Mesenchymal stem cell (in vitro differentiated cells and primary cell): ENCODE measurements around the gene DNAJA4.

Experiments
- DNase-seq: peaks from one replicate; pipeline ENCODE4 v3.0.0-alpha.2; 2013
- H2AFZ ChIP-seq: one replicate; pipeline ENCODE4 v1.6.1; 2013; ENCODE audit warnings: low read depth, mild to moderate bottlenecking, control low read depth, inconsistent platforms, low read length, moderate library complexity
- H2AK5ac ChIP-seq: 2 replicates; pipeline ENCODE4 v1.6.1; 2013; ENCODE audit warnings: low read length, moderate library complexity, mild to moderate bottlenecking, inconsistent platforms; ENCODE audit not compliant: severe bottlenecking
- H2BK120ac ChIP-seq: one replicate; pipeline ENCODE4 v1.6.1; 2013; ENCODE audit warnings: low read depth, mild to moderate bottlenecking, inconsistent platforms, low read length, moderate library complexity
- H2BK12ac ChIP-seq, 2 experiments: one replicate each; pipeline ENCODE4 v1.6.1; 2013; ENCODE audit warnings: inconsistent platforms in 2 of 2, low read length in 2 of 2, mild to moderate bottlenecking in 2 of 2, moderate library complexity in 2 of 2, control low read depth in 1 of 2
- H2BK15ac ChIP-seq: one replicate; pipeline ENCODE4 v1.6.1; 2013; ENCODE audit warnings: mild to moderate bottlenecking, low read depth, inconsistent platforms; ENCODE audit not compliant: poor library complexity, severe bottlenecking
- H2BK5ac ChIP-seq: 2 replicates; pipeline ENCODE4 v1.6.1; 2013; ENCODE audit warnings: low read depth, mild to moderate bottlenecking, low read length, control low read depth, inconsistent platforms; ENCODE audit not compliant: poor library complexity, severe bottlenecking
- H3K14ac ChIP-seq, 2 experiments: one replicate each; pipeline ENCODE4 v1.6.1; 2013; ENCODE audit warnings: inconsistent platforms in 2 of 2, low read length in 2 of 2, control low read depth in 1 of 2, mild to moderate bottlenecking in 1 of 2, moderate library complexity in 1 of 2
- H3K18ac ChIP-seq, 2 experiments: one replicate each; pipeline ENCODE4 v1.6.1; 2013; ENCODE audit warnings: inconsistent platforms in 2 of 2, low read length in 2 of 2, control low read depth in 1 of 2, low read depth in 1 of 2, mild to moderate bottlenecking in 1 of 2
- H3K23ac ChIP-seq, 2 experiments: one replicate each; pipeline ENCODE4 v1.6.1; 2013; ENCODE audit warnings: inconsistent platforms in 2 of 2, low read length in 2 of 2, mild to moderate bottlenecking in 2 of 2, moderate library complexity in 2 of 2, control low read depth in 1 of 2
- H3K27ac ChIP-seq: 2 replicates; pipeline ENCODE4 v1.5.1; 2013; ENCODE audit warnings: mild to moderate bottlenecking, moderate library complexity, low read length, control low read depth, inconsistent platforms; ENCODE audit not compliant: poor library complexity, severe bottlenecking
- H3K27me3 ChIP-seq, 2 experiments: 2 replicates each; pipeline versions ENCODE4 v1.6.1 to v1.7.0; 2013; ENCODE audit warnings: low read length in 2 of 2, mild to moderate bottlenecking in 2 of 2, moderate library complexity in 2 of 2, control low read depth in 1 of 2, inconsistent platforms in 1 of 2; ENCODE audit not compliant: control insufficient read depth in 1 of 2, insufficient read depth in 1 of 2
- H3K36me3 ChIP-seq, 2 experiments: 2 replicates each; pipeline versions ENCODE4 v1.6.1 to v1.7.0; 2013; ENCODE audit warnings: low read length in 2 of 2, control low read depth in 1 of 2, inconsistent platforms in 1 of 2, low read depth in 1 of 2, mild to moderate bottlenecking in 1 of 2; ENCODE audit not compliant: insufficient read depth in 2 of 2, control insufficient read depth in 1 of 2
- H3K4ac ChIP-seq, 2 experiments: one replicate each; pipeline ENCODE4 v1.6.1; 2013; ENCODE audit warnings: inconsistent platforms in 2 of 2, low read length in 2 of 2, mild to moderate bottlenecking in 2 of 2, moderate library complexity in 2 of 2, control low read depth in 1 of 2, low read depth in 1 of 2
- H3K4me1 ChIP-seq: 2 replicates; pipeline ENCODE4 v1.6.1; 2013; ENCODE audit warnings: low read depth, low read length, control low read depth; ENCODE audit not compliant: control insufficient read depth, insufficient read depth
- H3K4me2 ChIP-seq: 2 replicates; pipeline ENCODE4 v1.6.1; 2013; ENCODE audit warnings: low read length, mild to moderate bottlenecking, inconsistent platforms; ENCODE audit not compliant: poor library complexity, severe bottlenecking
- H3K4me3 ChIP-seq, 2 experiments: 2 replicates each; pipeline versions ENCODE4 v1.5.1 to v1.7.0; 2013; ENCODE audit warnings: low read length in 2 of 2, mild to moderate bottlenecking in 2 of 2, control low read depth in 1 of 2, low read depth in 1 of 2; ENCODE audit not compliant: insufficient read depth in 1 of 2
- H3K79me1 ChIP-seq: replicated peaks from 2 replicates; pipeline ENCODE4 v1.6.1; 2013; ENCODE audit warnings: mild to moderate bottlenecking, control low read depth, low read length, inconsistent platforms; ENCODE audit not compliant: poor library complexity, severe bottlenecking
- H3K9ac ChIP-seq: 2 replicates; pipeline ENCODE4 v1.7.0; 2013; ENCODE audit warnings: mild to moderate bottlenecking, low read length, moderate library complexity
- H3K9me3 ChIP-seq: 2 replicates; pipeline ENCODE4 v1.7.0; 2013; ENCODE audit warnings: mild to moderate bottlenecking, low read length; ENCODE audit not compliant: control insufficient read depth
- H4K8ac ChIP-seq: one replicate; pipeline ENCODE4 v1.6.1; 2013; ENCODE audit warnings: inconsistent platforms, mild to moderate bottlenecking, low read length, moderate library complexity
- H4K91ac ChIP-seq: one replicate; pipeline ENCODE4 v1.6.1; 2013; ENCODE audit warnings: mild to moderate bottlenecking, low read length, inconsistent platforms
- WGBS: methylation state at CpG from one replicate; pipeline ENCODE4 v1.1.7; 2013; ENCODE audit warnings: mixed read lengths; 5-methylcytosine and 5-hydroxymethylcytosine counted together

DNAJA4 gene

DNA sequence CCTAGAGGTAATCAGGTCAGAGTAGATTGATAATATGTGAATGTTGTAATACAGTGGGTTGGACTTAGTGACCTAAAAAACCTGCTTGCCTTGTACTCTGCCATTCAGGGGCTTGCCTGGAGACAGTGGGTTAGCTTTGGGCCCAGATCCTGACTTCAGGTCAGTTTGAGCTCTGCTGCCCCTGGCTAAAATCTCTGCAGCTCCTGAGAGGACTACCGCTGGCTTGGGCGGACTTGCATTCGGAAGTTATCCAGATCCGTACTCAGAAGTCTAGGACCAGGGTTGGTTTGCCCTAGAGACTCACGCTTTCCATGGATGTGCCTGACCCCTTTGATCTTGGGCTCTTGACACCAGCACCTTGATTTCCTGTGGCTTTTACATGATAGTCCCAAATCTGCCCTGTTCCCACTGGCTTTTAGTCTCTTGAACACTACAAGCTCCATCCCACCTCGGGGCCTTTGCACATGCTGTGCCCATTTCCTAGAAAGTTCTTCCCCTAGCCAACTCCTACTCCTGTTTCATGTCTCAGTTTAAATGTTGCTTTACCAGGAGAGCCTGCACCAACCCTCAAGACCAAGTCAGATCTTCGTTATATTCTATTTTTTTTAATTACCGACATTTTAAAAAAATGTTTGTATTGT lies 35.9 kb upstream of the DNAJA4 start:
- Histone ChIP-seq H3K23ac (no peak overlapping the region), H3K27me3 (peaks cover 16 to 42% of the 10 kb centered on the region in 2 experiments), H3K9me3 (no peaks in the 10 kb centered on the region), H4K91ac (no peak overlapping the region), H3K14ac (no peak overlapping the region), H4K8ac (no peak overlapping the region), H2AK5ac (no peak overlapping the region), H3K79me1 (no peaks in the 10 kb centered on the region), H3K4me1 (no peaks in the 10 kb centered on the region), H3K4me2 (no peak overlapping the region), H2BK15ac (no peak overlapping the region), H2BK12ac (no peak overlapping the region), H2BK120ac (no peak overlapping the region), H3K4me3 (no peak overlapping the region), H3K18ac (no peak overlapping the region), H3K27ac (no peak overlapping the region), H2AFZ (no peak overlapping the region), H3K9ac (no peak overlapping the region), H3K36me3 (no peaks in the 10 kb centered on the region), H3K4ac (no peak overlapping the region), H2BK5ac (no peak overlapping the region)
- WGBS, result 95% methylated on average over 6 of the region's 8 CpGs
- no peak for DNase-seq

- H3K4me1 ChIP-seq, result no peaks in the 10 kb centered on the region
- H3K4me2 ChIP-seq, result no peak overlapping the region
- no peak overlapping the region for H3K4ac ChIP-seq
- no peaks in the 10 kb centered on the region for H3K9me3 ChIP-seq
- no peak overlapping the region for H2BK15ac ChIP-seq
- no peak overlapping the region for H3K14ac ChIP-seq
- no peak overlapping the region for H2AK5ac ChIP-seq
- H3K27ac ChIP-seq, result no peak overlapping the region
- no peak overlapping the region for H2AFZ ChIP-seq
- H3K9ac ChIP-seq, result no peak overlapping the region
- no peaks in the 10 kb centered on the region for H3K36me3 ChIP-seq
- no peaks in the 10 kb centered on the region for H3K79me1 ChIP-seq
- H3K18ac ChIP-seq, result peak overlapping the region in 1 of 2 experiments; percentile 14
- no peak overlapping the region for H2BK5ac ChIP-seq
- WGBS, result 86% methylated on average over 17 of the region's 17 CpGs
- no peak overlapping the region for H2BK12ac ChIP-seq
- no peak overlapping the region for H3K23ac ChIP-seq
- H4K91ac ChIP-seq, result no peak overlapping the region
- no peak for DNase-seq
- peaks cover 24 to 53% of the 10 kb centered on the region in 2 experiments for H3K27me3 ChIP-seq
- H3K4me3 ChIP-seq, result no peak overlapping the region
- H4K8ac ChIP-seq, result no peak overlapping the region
- no peak overlapping the region for H2BK120ac ChIP-seq
Measured at GRCh38 chr15:78229431-78230406, 34.6 kb upstream of the DNAJA4 start.

DNA sequence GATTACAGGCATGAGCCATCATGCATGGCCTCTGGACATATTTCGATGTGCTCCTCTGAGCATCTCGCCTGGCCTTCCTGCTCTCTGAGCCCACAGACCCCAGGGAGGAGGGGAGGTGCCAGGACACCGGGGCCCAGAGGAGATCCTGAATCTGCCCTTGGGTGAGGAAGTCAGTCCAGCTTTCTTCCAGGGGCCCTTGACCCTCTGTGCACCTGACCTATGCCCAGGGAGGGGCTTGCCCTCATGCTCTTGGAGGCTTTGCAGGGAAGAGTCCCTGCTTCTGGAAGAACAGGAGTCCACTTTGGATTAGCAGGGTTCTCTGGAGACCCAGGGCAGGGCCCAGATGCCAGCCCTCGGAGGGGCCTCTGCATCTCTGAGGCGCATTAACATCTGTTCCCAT lies 31.4 kb upstream of the DNAJA4 start:
- H3K36me3 ChIP-seq, result no peaks in the 10 kb centered on the region
- peaks cover 30 to 81% of the 10 kb centered on the region in 2 experiments for H3K27me3 ChIP-seq
- no peak overlapping the region for H3K4me2 ChIP-seq
- H2BK5ac ChIP-seq, result no peak overlapping the region
- H3K4ac ChIP-seq, result no peak overlapping the region
- no peak overlapping the region for H2BK15ac ChIP-seq
- DNase-seq, result no peak
- no peaks in the 10 kb centered on the region for H3K4me1 ChIP-seq
- H4K8ac ChIP-seq, result no peak overlapping the region
- no peak overlapping the region for H3K23ac ChIP-seq
- H4K91ac ChIP-seq, result no peak overlapping the region
- WGBS, result 88% methylated on average over 5 of the region's 5 CpGs
- no peak overlapping the region for H3K18ac ChIP-seq
- H2BK12ac ChIP-seq, result no peak overlapping the region
- H2AFZ ChIP-seq, result no peak overlapping the region
- H3K27ac ChIP-seq, result no peak overlapping the region
- no peak overlapping the region for H3K4me3 ChIP-seq
- no peaks in the 10 kb centered on the region for H3K79me1 ChIP-seq
- no peak overlapping the region for H2BK120ac ChIP-seq
- no peak overlapping the region for H2AK5ac ChIP-seq
- no peak overlapping the region for H3K14ac ChIP-seq
- H3K9me3 ChIP-seq, result no peaks in the 10 kb centered on the region
- H3K9ac ChIP-seq, result no peak overlapping the region

- H2BK12ac ChIP-seq, result no peak overlapping the region
- 74% methylated on average over 11 of the region's 11 CpGs for WGBS
- no peaks in the 10 kb centered on the region for H3K79me1 ChIP-seq
- H3K27ac ChIP-seq, result no peak overlapping the region
- no peaks in the 10 kb centered on the region for H3K9me3 ChIP-seq
- no peak overlapping the region for H4K8ac ChIP-seq
- H3K27me3 ChIP-seq, result peaks cover 30 to 80% of the 10 kb centered on the region in 2 experiments
- no peak overlapping the region for H2AK5ac ChIP-seq
- no peak overlapping the region for H3K14ac ChIP-seq
- H3K4me2 ChIP-seq, result no peak overlapping the region
- H3K4ac ChIP-seq, result no peak overlapping the region
- H2AFZ ChIP-seq, result no peak overlapping the region
- H2BK15ac ChIP-seq, result no peak overlapping the region
- H3K4me3 ChIP-seq, result no peak overlapping the region
- no peak overlapping the region for H2BK5ac ChIP-seq
- H3K9ac ChIP-seq, result no peak overlapping the region
- H3K18ac ChIP-seq, result no peak overlapping the region
- no peak for DNase-seq
- no peak overlapping the region for H3K23ac ChIP-seq
- H4K91ac ChIP-seq, result no peak overlapping the region
- no peaks in the 10 kb centered on the region for H3K4me1 ChIP-seq
- no peak overlapping the region for H2BK120ac ChIP-seq
- no peaks in the 10 kb centered on the region for H3K36me3 ChIP-seq
Measured at GRCh38 chr15:78233496-78233895, 30.9 kb upstream of the DNAJA4 start.
